SU-DHL-6 (cell line): ENCODE measurements around the gene AIFM2.
"Not testable (repeated sequence)": the region's sequence is repeated elsewhere in the genome, so short reads cannot be mapped to it uniquely, and the experiment has no call there.

ENCODE experiments used
- H2AFZ ChIP-seq: fragments of 200-600 bp; sonication (generic); 2 replicates; pipeline ENCODE4 v1.6.1; 2014; ENCODE audit warnings: low read depth, mild to moderate bottlenecking, moderate library complexity, mixed read lengths, antibody characterized with exemption, low read length; ENCODE audit not compliant: severe bottlenecking
- H3F3A ChIP-seq: fragments of 200-600 bp; shearing (Covaris generic); 2 replicates; pipeline ENCODE4 v1.6.0; 2016; ENCODE audit warnings: antibody characterized with exemption, mild to moderate bottlenecking; ENCODE audit not compliant: insufficient read depth
- H3K27ac ChIP-seq: fragments of 200-600 bp; sonication (generic); 2 replicates; pipeline ENCODE4 v1.5.1; 2016; ENCODE audit warnings: low read depth, mild to moderate bottlenecking, low read length, moderate library complexity, mixed read lengths
- H3K27me3 ChIP-seq: fragments of 200-600 bp; sonication (generic), shearing (Covaris generic); 2 replicates; pipeline ENCODE4 v1.6.0; 2014; ENCODE audit warnings: mild to moderate bottlenecking, low read length
- H3K36me3 ChIP-seq: fragments of 200-600 bp; sonication (generic); 2 replicates; pipeline ENCODE4 v1.6.1; 2014; ENCODE audit warnings: mild to moderate bottlenecking, low read length, mixed read lengths
- H3K4me2 ChIP-seq: fragments of 300-600, 200-600 bp; shearing (Covaris generic), sonication (generic); 2 replicates; pipeline ENCODE4 v1.6.0; 2014; ENCODE audit warnings: low read length, low read depth, mild to moderate bottlenecking; ENCODE audit not compliant: poor library complexity, severe bottlenecking
- H3K4me3 ChIP-seq: fragments of 200-600 bp; sonication (generic); 2 replicates; pipeline ENCODE4 v1.5.1; 2014; ENCODE audit warnings: antibody characterized with exemption, low read length, mild to moderate bottlenecking, mixed read lengths; ENCODE audit not compliant: insufficient read depth, poor library complexity, severe bottlenecking
- H3K79me2 ChIP-seq: fragments of 200-600 bp; sonication (generic); 2 replicates; pipeline ENCODE4 v1.6.1; 2014; ENCODE audit warnings: mild to moderate bottlenecking, low read length, moderate library complexity; ENCODE audit not compliant: insufficient read depth
- H3K9ac ChIP-seq: fragments of 200-600 bp; sonication (generic); 2 replicates; pipeline ENCODE4 v1.7.0; 2014; ENCODE audit warnings: mild to moderate bottlenecking, low read length
- H3K9me2 ChIP-seq: fragments of 200-600 bp; sonication (generic); replicated peaks from 2 replicates; pipeline ENCODE4 v1.6.1; 2014; ENCODE audit warnings: low read length; ENCODE audit not compliant: insufficient read depth
- H3K9me3 ChIP-seq: fragments of 200-600 bp; sonication (generic); 2 replicates; pipeline ENCODE4 v1.6.1; 2014; ENCODE audit warnings: low read length, mixed read lengths; ENCODE audit not compliant: insufficient read depth
- H4K20me1 ChIP-seq: fragments of 200-600 bp; sonication (generic); 2 replicates; pipeline ENCODE4 v1.6.1; 2014; ENCODE audit warnings: low read depth, mild to moderate bottlenecking, antibody characterized with exemption, low read length, moderate library complexity, mixed read lengths
- EZH2phosphoT487 ChIP-seq: fragments of 200-600 bp; sonication (generic), shearing (Covaris generic); conservative IDR thresholded peaks from 2 replicates; pipeline ENCODE4 v1.6.1; 2018; ENCODE audit warnings: mild to moderate bottlenecking, antibody characterized with exemption, low read length, moderate library complexity, mixed read lengths
- TF ChIP-seq, protein P1 (sequence below): fragments of 200-600 bp; sonication (generic); IDR thresholded peaks from one replicate; pipeline ENCODE4 v1.5.1; 2017; ENCODE audit warnings: antibody characterized with exemption, mild to moderate bottlenecking, low read length, moderate library complexity; ENCODE audit not compliant: insufficient read depth, poor library complexity, severe bottlenecking

The AIFM2 gene

DNA sequence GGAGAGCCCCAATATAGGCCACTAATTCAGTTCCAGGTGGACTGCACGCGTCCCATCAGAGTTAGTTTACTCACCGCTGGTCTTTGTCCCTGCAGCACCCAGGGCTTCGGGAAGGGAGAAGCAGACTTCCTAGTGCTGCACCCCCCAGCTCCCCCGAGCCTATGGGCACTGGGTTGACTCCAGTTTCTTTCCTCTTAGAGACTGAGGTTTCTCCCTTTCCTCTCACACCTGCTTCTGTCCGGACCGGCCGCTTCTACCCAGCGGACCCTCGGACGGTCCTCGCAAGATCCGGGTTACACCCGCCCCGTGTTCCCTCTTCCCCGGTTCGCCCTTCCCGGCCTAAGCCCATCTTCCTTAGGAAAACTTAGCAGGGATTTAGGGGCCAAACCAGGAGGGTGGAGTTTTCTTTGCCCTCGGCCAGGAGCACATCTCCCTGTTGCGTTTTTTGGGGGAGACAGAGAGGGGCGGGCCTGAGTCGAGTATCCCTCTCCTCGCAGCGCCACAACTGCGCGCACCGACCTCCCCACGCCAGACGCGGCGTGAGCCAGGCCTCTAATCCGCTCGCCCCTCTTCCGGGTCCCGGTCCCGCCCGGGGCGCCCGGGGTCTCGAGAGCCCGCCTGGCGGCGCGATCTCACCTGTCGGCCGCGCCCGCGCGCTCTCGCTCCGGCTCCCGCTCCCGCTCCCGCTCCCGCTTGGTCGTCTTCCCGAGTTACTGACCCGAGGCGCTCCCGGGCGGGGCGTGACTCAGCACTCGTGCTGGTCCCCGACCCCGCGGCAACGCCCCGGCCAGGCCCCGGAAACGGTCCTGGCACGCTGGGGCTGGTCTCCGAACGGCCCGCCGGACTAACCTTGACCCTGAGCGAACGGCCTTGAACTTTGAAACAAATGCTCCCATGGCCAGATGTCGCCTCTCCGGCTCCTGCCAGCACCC is at the start of gene AIFM2:
TSS of gene AIFM2 (minus strand) at position 728 of the 932 bp plus-strand sequence. CDS start 8,741 bp downstream, outside the sequence.
- Histone ChIP-seq H3K27ac (no peak within 1 kb of the TSS), H3K9me2 (no peaks in the 10 kb centered on the region), H3K27me3 (no peaks in the 10 kb centered on the region), H3K4me3 (no peak within 1 kb of the TSS), H4K20me1 (no peaks in the 10 kb centered on the region), H3K9me3 (no peaks in the 10 kb centered on the region), H3K4me2 (peak within 1 kb of the TSS; percentile 22), H3K79me2 (no peaks in the 10 kb centered on the region), H2AFZ (peak within 1 kb of the TSS; percentile 73), H3K9ac (peak within 1 kb of the TSS; percentile 27), H3F3A (no peaks in the 10 kb centered on the region), H3K36me3 (no peaks in the 10 kb centered on the region)
- TF ChIP-seq, protein P1, sequence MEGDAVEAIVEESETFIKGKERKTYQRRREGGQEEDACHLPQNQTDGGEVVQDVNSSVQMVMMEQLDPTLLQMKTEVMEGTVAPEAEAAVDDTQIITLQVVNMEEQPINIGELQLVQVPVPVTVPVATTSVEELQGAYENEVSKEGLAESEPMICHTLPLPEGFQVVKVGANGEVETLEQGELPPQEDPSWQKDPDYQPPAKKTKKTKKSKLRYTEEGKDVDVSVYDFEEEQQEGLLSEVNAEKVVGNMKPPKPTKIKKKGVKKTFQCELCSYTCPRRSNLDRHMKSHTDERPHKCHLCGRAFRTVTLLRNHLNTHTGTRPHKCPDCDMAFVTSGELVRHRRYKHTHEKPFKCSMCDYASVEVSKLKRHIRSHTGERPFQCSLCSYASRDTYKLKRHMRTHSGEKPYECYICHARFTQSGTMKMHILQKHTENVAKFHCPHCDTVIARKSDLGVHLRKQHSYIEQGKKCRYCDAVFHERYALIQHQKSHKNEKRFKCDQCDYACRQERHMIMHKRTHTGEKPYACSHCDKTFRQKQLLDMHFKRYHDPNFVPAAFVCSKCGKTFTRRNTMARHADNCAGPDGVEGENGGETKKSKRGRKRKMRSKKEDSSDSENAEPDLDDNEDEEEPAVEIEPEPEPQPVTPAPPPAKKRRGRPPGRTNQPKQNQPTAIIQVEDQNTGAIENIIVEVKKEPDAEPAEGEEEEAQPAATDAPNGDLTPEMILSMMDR, result no peak
- TF ChIP-seq EZH2phosphoT487, result no peak

DNA sequence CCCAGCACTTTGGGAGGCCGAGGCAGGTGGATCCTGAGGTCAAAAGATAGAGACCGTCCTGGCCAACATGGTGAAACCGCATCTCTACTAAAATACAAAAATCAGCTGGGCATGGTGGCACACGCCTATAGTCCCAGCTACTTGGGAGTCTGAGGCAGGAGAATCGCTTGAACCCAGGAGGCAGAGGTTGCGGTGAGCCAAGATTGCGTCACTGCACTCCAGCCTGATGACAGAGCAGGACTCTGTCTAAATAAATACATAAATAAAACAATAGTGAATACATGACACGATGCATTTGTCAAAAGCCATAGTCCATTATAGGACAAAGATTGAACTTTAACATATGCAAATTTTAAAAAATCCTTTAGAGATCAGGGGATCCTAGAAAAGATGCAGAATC is 46.6 kb upstream of the AIFM2 start:
- not testable (repeated sequence) for H3K27me3 ChIP-seq, H4K20me1 ChIP-seq, H3K79me2 ChIP-seq

DNA sequence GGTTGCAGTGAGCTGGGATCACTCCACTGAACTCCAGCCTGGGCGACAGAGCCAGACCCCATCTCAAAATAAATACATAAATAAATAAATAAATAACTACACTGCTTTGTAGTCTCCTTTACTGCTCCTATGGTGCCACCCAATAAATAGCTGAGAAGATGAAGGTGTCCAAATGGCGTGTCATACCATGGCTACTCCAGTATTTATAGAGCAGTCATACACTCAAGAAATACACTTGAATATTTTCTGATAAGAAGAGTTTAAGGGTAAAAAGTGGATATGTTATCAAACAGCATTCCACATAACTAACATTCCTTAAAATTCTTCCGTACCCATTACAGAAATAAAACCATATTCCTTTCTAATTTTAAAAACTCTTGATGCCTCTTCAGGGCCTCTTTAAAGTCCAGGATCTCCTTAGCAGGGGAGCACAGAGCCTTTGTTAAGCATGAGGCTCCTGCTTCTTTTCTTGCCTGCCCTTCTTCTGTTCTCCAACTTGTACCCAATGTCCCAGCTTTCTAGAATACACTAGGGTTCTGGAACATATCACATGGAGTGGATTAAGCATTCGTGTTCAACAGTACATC is 45.6 kb upstream of the AIFM2 start:
- H3K36me3 ChIP-seq, result no peaks in the 10 kb centered on the region
- no peaks in the 10 kb centered on the region for H3K27me3 ChIP-seq
- H3K9ac ChIP-seq, result no peak overlapping the region
- H4K20me1 ChIP-seq, result no peaks in the 10 kb centered on the region
- no peak overlapping the region for H3K4me3 ChIP-seq
- no peaks in the 10 kb centered on the region for H3K9me3 ChIP-seq
- no peak overlapping the region for H3K4me2 ChIP-seq
- no peak overlapping the region for H3K27ac ChIP-seq
- no peaks in the 10 kb centered on the region for H3K9me2 ChIP-seq
- no peaks in the 10 kb centered on the region for H3F3A ChIP-seq
- no peaks in the 10 kb centered on the region for H3K79me2 ChIP-seq
- no peak overlapping the region for H2AFZ ChIP-seq
- TF ChIP-seq, protein P1, result no peak
- TF ChIP-seq EZH2phosphoT487, result no peak

More for the DNA sequence above, 46.6 kb upstream of the AIFM2 start:
- not testable (repeated sequence) for H3K4me3 ChIP-seq, H3K4me2 ChIP-seq, H2AFZ ChIP-seq, H3F3A ChIP-seq, H3K9me2 ChIP-seq, H3K9me3 ChIP-seq, H3K36me3 ChIP-seq, H3K27ac ChIP-seq, H3K9ac ChIP-seq

DNA sequence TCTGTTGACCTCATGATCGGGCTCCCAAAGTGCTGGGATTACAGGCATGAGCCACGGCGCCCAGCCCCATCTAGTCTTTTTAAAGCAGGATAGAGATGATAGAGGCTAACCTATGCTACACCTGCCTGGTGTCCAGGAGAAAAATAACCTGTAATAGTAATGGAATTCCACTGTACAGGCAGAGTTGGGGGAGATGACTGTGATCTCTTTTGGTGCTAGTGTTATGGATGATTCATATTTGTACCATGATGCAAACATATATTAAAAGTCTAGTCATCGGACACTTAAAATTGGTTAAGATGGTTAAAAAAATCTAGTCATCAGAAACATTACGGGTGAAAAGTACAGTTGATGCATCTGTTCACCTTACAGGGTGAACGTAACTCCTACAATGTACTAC is 43.8 kb upstream of the AIFM2 start:
- no peaks in the 10 kb centered on the region for H3K9me3 ChIP-seq
- H3F3A ChIP-seq, result peaks cover 4% of the 10 kb centered on the region; the same call in 1 of the 2 replicates
- H3K36me3 ChIP-seq, result no peaks in the 10 kb centered on the region
- no peaks in the 10 kb centered on the region for H3K27me3 ChIP-seq
- no peaks in the 10 kb centered on the region for H3K79me2 ChIP-seq
- TF ChIP-seq EZH2phosphoT487, result no peak
- TF ChIP-seq, protein P1, result no peak
- no peaks in the 10 kb centered on the region for H4K20me1 ChIP-seq
- no peak overlapping the region for H3K4me3 ChIP-seq
- H2AFZ ChIP-seq, result no peak overlapping the region
- H3K9ac ChIP-seq, result no peak overlapping the region
- no peaks in the 10 kb centered on the region for H3K9me2 ChIP-seq
- H3K27ac ChIP-seq, result no peak overlapping the region
- H3K4me2 ChIP-seq, result no peak overlapping the region
